ENCODE data around the gene PTPRM.
A peak's percentile ranks its signal among the peaks of the same experiment; 100 is the strongest.
"Not testable (repeated sequence)": the region's sequence is repeated elsewhere in the genome, so short reads cannot be mapped to it uniquely, and the experiment has no call there.

PTPRM gene

GRCh38 chr18:8051453-8051852, 484.3 kb downstream of the PTPRM start:
- H3K4me3 ChIP-seq (replicated peaks in 1 of 2; ENCODE audit: low read depth in 2 of 2, low read length in 2 of 2), result no peak overlapping the region
- peak; percentile 63 to 69 for DNase-seq (ENCODE audit: low read depth in 2 of 2)
- no peak for TF ChIP-seq CTCF (IDR thresholded peaks at IDR 0.05; ENCODE audit: low read depth, low read length)

- H3K4me3 ChIP-seq (replicated peaks in 1 of 2; ENCODE audit: low read depth in 2 of 2, low read length in 2 of 2), result no peak overlapping the region
- TF ChIP-seq CTCF (IDR thresholded peaks at IDR 0.05; ENCODE audit: low read depth, low read length), result no peak
- peak; percentile 36 to 67 for DNase-seq (ENCODE audit: low read depth in 2 of 2)
Observed at GRCh38 chr18:8052237-8052701, 485.2 kb downstream of the PTPRM start.

GRCh38 chr18:8056723-8057122, 489.6 kb downstream of the PTPRM start:
- DNase-seq (ENCODE audit: low read depth in 2 of 2), result no peak
- no peak for TF ChIP-seq CTCF (IDR thresholded peaks at IDR 0.05; ENCODE audit: low read depth, low read length)
- no peak overlapping the region for H3K4me3 ChIP-seq (replicated peaks in 1 of 2; ENCODE audit: low read depth in 2 of 2, low read length in 2 of 2)

- not testable (repeated sequence) for H3K4me3 ChIP-seq (replicated peaks in 1 of 2; ENCODE audit: low read depth in 2 of 2, low read length in 2 of 2)
Observed at GRCh38 chr18:8063152-8063551, 496.0 kb downstream of the PTPRM start.

GRCh38 chr18:8063733-8064132, 496.6 kb downstream of the PTPRM start:
- no peak for DNase-seq (ENCODE audit: low read depth in 2 of 2)
- no peak overlapping the region for H3K4me3 ChIP-seq (replicated peaks in 1 of 2; ENCODE audit: low read depth in 2 of 2, low read length in 2 of 2)
- no peak for TF ChIP-seq CTCF (IDR thresholded peaks at IDR 0.05; ENCODE audit: low read depth, low read length)

More at GRCh38 chr18:8063152-8063551, 496.0 kb downstream of the PTPRM start:
- not testable (repeated sequence) for DNase-seq (ENCODE audit: low read depth in 2 of 2)

GRCh38 chr18:8065284-8065683, 498.2 kb downstream of the PTPRM start:
- no peak for DNase-seq (ENCODE audit: low read depth in 2 of 2)
- TF ChIP-seq CTCF (IDR thresholded peaks at IDR 0.05; ENCODE audit: low read depth, low read length), result no peak

GRCh38 chr18:8065773-8066172, 498.7 kb downstream of the PTPRM start:
- H3K4me3 ChIP-seq (replicated peaks in 1 of 2; ENCODE audit: low read depth in 2 of 2, low read length in 2 of 2), result no peak overlapping the region
- TF ChIP-seq CTCF (IDR thresholded peaks at IDR 0.05; ENCODE audit: low read depth, low read length), result no peak
- no peak for DNase-seq (ENCODE audit: low read depth in 2 of 2)

More at GRCh38 chr18:8065284-8065683, 498.2 kb downstream of the PTPRM start:
- no peak overlapping the region for H3K4me3 ChIP-seq (replicated peaks in 1 of 2; ENCODE audit: low read depth in 2 of 2, low read length in 2 of 2)
